Measurements from ENCODE around the gene PSORS1C1. TPM values are rescaled to one million over a fixed set of nuclear protein-coding genes. Genes with fewer than 3 reads are reported as not detected.
A peak's percentile ranks its signal among the peaks of the same experiment; 100 is the strongest.

Gene PSORS1C1
- total and polyA plus RNA-seq, 7 donors = 0.03 to 0.47 (median 0.07) TPM; not detected in 1

GRCh38 chr6:31125586-31126363 is 11.2 kb downstream of the PSORS1C1 start:
- TF ChIP-seq, protein P1, sequence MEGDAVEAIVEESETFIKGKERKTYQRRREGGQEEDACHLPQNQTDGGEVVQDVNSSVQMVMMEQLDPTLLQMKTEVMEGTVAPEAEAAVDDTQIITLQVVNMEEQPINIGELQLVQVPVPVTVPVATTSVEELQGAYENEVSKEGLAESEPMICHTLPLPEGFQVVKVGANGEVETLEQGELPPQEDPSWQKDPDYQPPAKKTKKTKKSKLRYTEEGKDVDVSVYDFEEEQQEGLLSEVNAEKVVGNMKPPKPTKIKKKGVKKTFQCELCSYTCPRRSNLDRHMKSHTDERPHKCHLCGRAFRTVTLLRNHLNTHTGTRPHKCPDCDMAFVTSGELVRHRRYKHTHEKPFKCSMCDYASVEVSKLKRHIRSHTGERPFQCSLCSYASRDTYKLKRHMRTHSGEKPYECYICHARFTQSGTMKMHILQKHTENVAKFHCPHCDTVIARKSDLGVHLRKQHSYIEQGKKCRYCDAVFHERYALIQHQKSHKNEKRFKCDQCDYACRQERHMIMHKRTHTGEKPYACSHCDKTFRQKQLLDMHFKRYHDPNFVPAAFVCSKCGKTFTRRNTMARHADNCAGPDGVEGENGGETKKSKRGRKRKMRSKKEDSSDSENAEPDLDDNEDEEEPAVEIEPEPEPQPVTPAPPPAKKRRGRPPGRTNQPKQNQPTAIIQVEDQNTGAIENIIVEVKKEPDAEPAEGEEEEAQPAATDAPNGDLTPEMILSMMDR (IDR thresholded peaks at IDR 0.05) = no peak
- ATAC-seq (peak in 1 of 4 donors; percentile 30), DNase-seq (no peak)
- no peaks in the 10 kb centered on the region for H3K36me3 ChIP-seq (ENCODE audit: insufficient read depth in 1 of 2, low read depth in 1 of 2)
- no peaks in the 10 kb centered on the region for H3K27me3 ChIP-seq (ENCODE audit: insufficient read depth in 3 of 3, low read length in 2 of 3)
- H3K27ac ChIP-seq = no peak overlapping the region
- no peak overlapping the region for H3K4me3 ChIP-seq
- peaks cover 18% of the 10 kb centered on the region for H3K4me1 ChIP-seq
- H3K9me3 ChIP-seq = no peaks in the 10 kb centered on the region
- intact Hi-C loops (cut with DNase I) = no loop called here
- WGBS, 3 donors = 50 to 58% (median 55%) methylated on average over 12 of the region's 12 CpGs

DNA sequence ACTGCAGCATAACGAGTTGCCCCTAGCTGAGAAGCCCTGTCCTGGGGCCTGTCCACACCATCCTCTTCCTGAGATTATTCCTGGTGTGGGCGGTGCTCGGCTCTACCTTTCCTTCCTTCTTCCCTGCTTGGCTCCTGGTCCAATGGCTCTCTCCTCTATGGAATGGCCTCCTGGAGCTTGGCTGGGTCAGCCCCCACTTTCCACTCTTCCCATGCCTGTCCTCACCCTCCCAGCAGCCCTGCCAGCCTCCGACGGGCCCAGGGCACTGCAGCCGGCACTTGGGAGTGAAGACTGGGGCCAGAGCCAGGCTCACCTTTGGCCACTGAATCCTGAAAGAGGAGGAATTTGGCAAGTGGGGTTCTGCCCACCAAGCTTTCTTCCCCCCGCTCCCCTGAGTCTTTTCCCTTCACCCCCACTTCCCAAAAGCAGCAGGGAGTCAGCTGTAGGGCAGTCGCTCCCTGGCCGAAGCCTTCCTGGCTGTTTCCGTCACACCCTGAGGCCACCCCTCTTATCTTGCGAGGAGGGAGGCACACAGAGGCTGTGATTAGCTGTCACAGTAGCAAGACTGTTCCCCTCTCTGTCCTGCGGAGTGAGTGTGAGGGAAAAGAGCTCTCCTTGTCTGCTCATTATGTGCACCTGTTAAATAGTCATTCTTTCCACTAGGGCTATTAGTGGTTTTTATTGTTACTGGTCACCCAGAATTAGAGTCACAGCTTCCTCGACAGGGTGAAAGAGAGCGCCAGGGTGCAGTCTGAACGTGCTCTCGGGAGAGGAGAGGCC is 12.0 kb downstream of the PSORS1C1 start:
- ATAC-seq (no peak), DNase-seq (no peak)
- WGBS, 3 donors = 55 to 65% (median 57%) methylated on average over 16 of the region's 16 CpGs
- TF ChIP-seq, protein P1 (IDR thresholded peaks at IDR 0.05) = no peak
- H3K4me1 ChIP-seq = peaks cover 18% of the 10 kb centered on the region
- intact Hi-C loops (cut with DNase I) = no loop called here
- H3K36me3 ChIP-seq (ENCODE audit: insufficient read depth in 1 of 2, low read depth in 1 of 2) = no peaks in the 10 kb centered on the region
- H3K27me3 ChIP-seq (ENCODE audit: insufficient read depth in 3 of 3, low read length in 2 of 3) = no peaks in the 10 kb centered on the region
- H3K9me3 ChIP-seq = no peaks in the 10 kb centered on the region
- H3K27ac ChIP-seq = no peak overlapping the region
- no peak overlapping the region for H3K4me3 ChIP-seq

GRCh38 chr6:31128093-31128676 is 13.6 kb downstream of the PSORS1C1 start:
- Histone ChIP-seq H3K4me3 (no peak overlapping the region), H3K27ac (no peak overlapping the region), H3K4me1 (peaks cover 7% of the 10 kb centered on the region), H3K36me3 (ENCODE audit: insufficient read depth in 1 of 2, low read depth in 1 of 2) (no peaks in the 10 kb centered on the region), H3K27me3 (ENCODE audit: insufficient read depth in 3 of 3, low read length in 2 of 3) (no peaks in the 10 kb centered on the region), H3K9me3 (no peaks in the 10 kb centered on the region)
- intact Hi-C loops (cut with DNase I) = no loop called here
- TF ChIP-seq, protein P1 (IDR thresholded peaks at IDR 0.05) = peak; percentile 81
- 7 to 9% (median 8%) methylated on average over 8 of the region's 8 CpGs for WGBS, 3 donors
- ATAC-seq = peak; percentile 54 to 76 (median 64)
- DNase-seq = peak; percentile 47 to 65

DNA sequence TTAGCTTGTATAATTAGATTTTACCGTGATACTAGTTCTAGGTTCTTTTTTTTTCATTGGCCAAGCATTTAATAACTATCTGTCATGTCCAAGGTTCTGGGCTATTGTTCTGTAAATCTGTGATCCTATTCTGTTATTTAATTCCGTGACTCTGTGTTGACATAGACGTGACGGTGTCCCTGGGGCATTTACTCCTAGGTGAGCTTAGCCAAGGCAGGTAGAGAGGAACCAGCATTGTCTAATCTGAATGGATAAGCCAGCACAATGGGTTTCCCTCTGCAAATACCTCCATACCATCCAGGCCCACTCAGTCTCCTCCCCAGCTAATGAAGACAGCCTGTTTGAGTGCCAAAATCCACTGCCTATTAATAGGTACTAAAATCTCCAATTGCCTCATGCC is 14.5 kb downstream of the PSORS1C1 start:
- H3K4me3 ChIP-seq = no peak overlapping the region
- intact Hi-C loops (cut with DNase I) = no loop called here
- peaks cover 7% of the 10 kb centered on the region for H3K4me1 ChIP-seq
- 56 to 73% (median 70%) methylated on average over 4 of the region's 4 CpGs for WGBS, 3 donors
- no peak overlapping the region for H3K27ac ChIP-seq
- TF ChIP-seq, protein P1 (IDR thresholded peaks at IDR 0.05) = no peak
- H3K27me3 ChIP-seq (ENCODE audit: insufficient read depth in 3 of 3, low read length in 2 of 3) = no peaks in the 10 kb centered on the region
- H3K36me3 ChIP-seq (ENCODE audit: insufficient read depth in 1 of 2, low read depth in 1 of 2) = no peaks in the 10 kb centered on the region
- ATAC-seq = no peak
- no peak for DNase-seq
- H3K9me3 ChIP-seq = no peaks in the 10 kb centered on the region

Data from psoas muscle (tissue), 8 donors.